Smooth muscle cell of bladder (primary cell): ENCODE results near the gene CCDC15. TPM values are rescaled to one million over a fixed set of nuclear protein-coding genes. Genes with fewer than 3 reads are reported as not detected.

ENCODE experiments used
- total RNA-seq: library from RNA; depleted of rRNA; stranded (reverse); fragments of >200 nt; gene quantifications from 2 replicates; pipeline ENCODE4 v1.2.3, GENCODE V29; 2014

Gene CCDC15
- total RNA-seq = 0.65 and 0.71 TPM in 2 replicates

GRCh38 chr11:124953753-124954589 lies at the start of gene CCDC15:
TSS of gene CCDC15 (plus strand) at chr11:124954202. CDS start at chr11:124954733, 531 bp downstream.

GRCh38 chr11:124918950-124919349 lies 35.1 kb upstream of the CCDC15 start, which contains the start of gene HEPN1:
TSS of gene HEPN1 (plus strand) at chr11:124919250.

GRCh38 chr11:124935548-124936514 lies 18.2 kb upstream of the CCDC15 start, which contains the start of gene HEPACAM:
TSS of gene HEPACAM (minus strand) at chr11:124936047. CDS start at chr11:124936006, 41 bp downstream.

GRCh38 chr11:125062931-125063428 lies 109.0 kb downstream of the CCDC15 start, which contains the start of gene SLC37A2:
TSS of gene SLC37A2 (plus strand) at chr11:125063305. CDS start at chr11:125063368, 63 bp downstream.

Other genes with a start within 250 kb of the CCDC15 start
- 0.14 TPM in 1 of 2 replicates, not detected in the other for gene NRGN, start 214.3 kb upstream of the CCDC15 start, total RNA-seq
- 0.18 and 0.28 TPM in 2 replicates for gene VSIG2, start 201.9 kb upstream of the CCDC15 start, total RNA-seq
- 0.14 and 0.55 TPM in 2 replicates for gene ESAM, start 191.9 kb upstream of the CCDC15 start, total RNA-seq
- 4.8 and 5.7 TPM in 2 replicates for gene MSANTD2, start 153.8 kb upstream of the CCDC15 start, total RNA-seq
- 6.0 and 6.1 TPM in 2 replicates for gene ROBO3, start 88.8 kb upstream of the CCDC15 start, total RNA-seq
- 0.14 and 0.46 TPM in 2 replicates for gene ROBO4, start 56.3 kb upstream of the CCDC15 start, total RNA-seq
- gene HEPN1, start 35.0 kb upstream of the CCDC15 start, total RNA-seq = not detected in 2 replicates
- not detected in 2 replicates for gene HEPACAM, start 18.2 kb upstream of the CCDC15 start, total RNA-seq
- 0.18 and 0.43 TPM in 2 replicates for gene SLC37A2, start 109.1 kb downstream of the CCDC15 start, total RNA-seq
- gene TMEM218, start 157.4 kb downstream of the CCDC15 start, total RNA-seq = 22.6 and 24.3 TPM in 2 replicates
- gene PKNOX2, start 210.5 kb downstream of the CCDC15 start, total RNA-seq = 0.92 and 1.4 TPM in 2 replicates